PC-9 (cell line): ENCODE data around the gene THAP2. TPM values are rescaled to one million over a fixed set of nuclear protein-coding genes. Genes with fewer than 3 reads are reported as not detected.

Experiments used
- BruUV-seq: library from RNA; stranded (reverse); fragments of 400-500 nt; replicated peaks from 2 replicates; lab custom pipeline; 2021; lab: Mats Ljungman, UMichigan
- CTCF ChIA-PET: fragments of 300-600 bp; sonication (Branson Sonifier 250); formaldehyde crosslinking; loops from one replicate; lab custom pipeline; 2022; ENCODE audit warnings: antibody characterized with exemption; lab: Charles Lee
- POLR2A ChIA-PET: fragments of 300-600 bp; sonication (Branson Sonifier 250); formaldehyde crosslinking; loops from one replicate; lab custom pipeline; 2022; ENCODE audit warnings: antibody characterized with exemption; ENCODE audit not compliant: unreplicated experiment; lab: Charles Lee
- DNase-seq, 2 experiments: peaks; one replicate each; pipeline versions ENCODE4 v3.0.0 to v3.0.0-alpha.2; 2015 to 2022; ENCODE audit warnings: mixed read lengths in 1 of 2
- H2AFZ ChIP-seq: fragments of 200-600 bp; sonication (generic); 2 replicates; pipeline ENCODE4 v1.8.1; 2017; ENCODE audit warnings: antibody characterized with exemption
- H3F3A ChIP-seq: fragments of 200-600 bp; sonication (generic); 2 replicates; pipeline ENCODE4 v1.8.1; 2017; ENCODE audit warnings: antibody characterized with exemption, mild to moderate bottlenecking, low read depth; ENCODE audit not compliant: insufficient read depth
- H3K27ac ChIP-seq: fragments of 200-600 bp; sonication (generic); 2 replicates; pipeline ENCODE4 v1.6.1; 2016; ENCODE audit warnings: mixed run types
- H3K27me3 ChIP-seq: fragments of 200-600 bp; sonication (generic); 2 replicates; pipeline ENCODE4 v1.6.1; 2016; ENCODE audit warnings: low read depth, mixed run types; ENCODE audit not compliant: insufficient read depth
- H3K36me3 ChIP-seq: fragments of 200-600 bp; sonication (generic); 2 replicates; pipeline ENCODE4 v1.6.1; 2016; ENCODE audit warnings: low read depth, mixed run types
- H3K4me1 ChIP-seq: fragments of 200-600 bp; sonication (generic); replicated peaks from 2 replicates; pipeline ENCODE4 v1.6.1; 2016; ENCODE audit warnings: mixed run types; ENCODE audit not compliant: insufficient read depth
- H3K4me2 ChIP-seq: fragments of 200-600 bp; sonication (generic); 2 replicates; pipeline ENCODE4 v1.6.1; 2017; ENCODE audit warnings: mixed run types
- H3K4me3 ChIP-seq: fragments of 200-600 bp; sonication (generic); 2 replicates; pipeline ENCODE4 v1.6.1; 2016; ENCODE audit warnings: mixed run types
- H3K79me2 ChIP-seq: fragments of 200-600 bp; sonication (generic); 2 replicates; pipeline ENCODE4 v1.6.1; 2017; ENCODE audit warnings: low read depth, mixed run types
- H3K9me2 ChIP-seq: fragments of 200-600 bp; sonication (generic); 2 replicates; pipeline ENCODE4 v1.8.1; 2017; ENCODE audit warnings: mild to moderate bottlenecking; ENCODE audit not compliant: insufficient read depth
- H3K9me3 ChIP-seq: fragments of 200-600 bp; sonication (generic); 2 replicates; pipeline ENCODE4 v1.8.1; 2016; ENCODE audit warnings: low read depth; ENCODE audit not compliant: insufficient read depth
- H4K20me1 ChIP-seq: fragments of 200-600 bp; sonication (generic); 2 replicates; pipeline ENCODE4 v1.8.1; 2017; ENCODE audit not compliant: insufficient read depth
- EZH2 ChIP-seq: fragments of 200-600 bp; sonication (generic); IDR thresholded peaks from 2 replicates; pipeline ENCODE4 v1.8.0; 2017; ENCODE audit warnings: antibody characterized with exemption, low read depth
- intact Hi-C: fragments of 100-400 bp; cut with micrococcal nuclease; formaldehyde crosslinking; loops from one replicate; pipeline ENCODE4 v1.10.0; 2022; ENCODE audit not compliant: unreplicated experiment
- total RNA-seq: library from RNA; stranded (reverse); gene quantifications from 2 replicates; pipeline ENCODE4 v1.2.3, GENCODE V29; 2021
- TF ChIP-seq, protein P1 (sequence below): fragments of 200-600 bp; sonication (generic); conservative IDR thresholded peaks from 2 replicates; pipeline ENCODE4 v1.6.1; 2017; ENCODE audit warnings: mixed run types, antibody characterized with exemption, mild to moderate bottlenecking, moderate library complexity

THAP2 gene
- total RNA-seq, 1 experiment from 2014 or later = 7.0 TPM

DNA sequence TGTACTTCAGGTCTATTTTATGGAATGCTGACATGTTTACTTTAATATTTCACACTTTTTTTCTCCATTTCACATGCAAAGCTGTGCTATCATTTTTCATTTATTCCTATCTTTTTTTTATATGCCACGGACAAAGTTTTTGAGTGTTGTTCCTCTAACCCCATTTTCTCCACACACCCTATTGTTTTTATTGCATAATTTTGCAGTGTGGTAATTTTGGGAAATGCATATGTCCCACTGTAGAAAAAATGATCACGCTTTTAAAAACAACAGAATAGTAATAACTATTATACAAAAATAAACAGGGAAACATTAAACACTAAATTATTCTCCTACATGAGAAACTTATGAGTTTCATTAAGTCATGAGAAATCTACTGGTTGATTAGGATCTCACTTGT lies 14.7 kb upstream of the THAP2 start:
- H4K20me1 ChIP-seq = peaks cover 14% of the 10 kb centered on the region
- H3K4me2 ChIP-seq = no peak overlapping the region
- no peak for DNase-seq
- no peaks in the 10 kb centered on the region for H3K9me2 ChIP-seq
- H3K4me1 ChIP-seq = no peaks in the 10 kb centered on the region
- H3K79me2 ChIP-seq = peaks cover 41% of the 10 kb centered on the region
- no peak overlapping the region for H3K4me3 ChIP-seq
- H3K27me3 ChIP-seq = no peaks in the 10 kb centered on the region
- CTCF ChIA-PET = no interaction called here
- no peak overlapping the region for H3K27ac ChIP-seq
- H3F3A ChIP-seq = 0 out of 2 replicates have a peak, but pooled peaks cover 3% of the 10 kb centered on the region
- H3K36me3 ChIP-seq = peaks cover 56% of the 10 kb centered on the region
- POLR2A ChIA-PET = no interaction called here
- no peak overlapping the region for H2AFZ ChIP-seq
- TF ChIP-seq, protein P1, sequence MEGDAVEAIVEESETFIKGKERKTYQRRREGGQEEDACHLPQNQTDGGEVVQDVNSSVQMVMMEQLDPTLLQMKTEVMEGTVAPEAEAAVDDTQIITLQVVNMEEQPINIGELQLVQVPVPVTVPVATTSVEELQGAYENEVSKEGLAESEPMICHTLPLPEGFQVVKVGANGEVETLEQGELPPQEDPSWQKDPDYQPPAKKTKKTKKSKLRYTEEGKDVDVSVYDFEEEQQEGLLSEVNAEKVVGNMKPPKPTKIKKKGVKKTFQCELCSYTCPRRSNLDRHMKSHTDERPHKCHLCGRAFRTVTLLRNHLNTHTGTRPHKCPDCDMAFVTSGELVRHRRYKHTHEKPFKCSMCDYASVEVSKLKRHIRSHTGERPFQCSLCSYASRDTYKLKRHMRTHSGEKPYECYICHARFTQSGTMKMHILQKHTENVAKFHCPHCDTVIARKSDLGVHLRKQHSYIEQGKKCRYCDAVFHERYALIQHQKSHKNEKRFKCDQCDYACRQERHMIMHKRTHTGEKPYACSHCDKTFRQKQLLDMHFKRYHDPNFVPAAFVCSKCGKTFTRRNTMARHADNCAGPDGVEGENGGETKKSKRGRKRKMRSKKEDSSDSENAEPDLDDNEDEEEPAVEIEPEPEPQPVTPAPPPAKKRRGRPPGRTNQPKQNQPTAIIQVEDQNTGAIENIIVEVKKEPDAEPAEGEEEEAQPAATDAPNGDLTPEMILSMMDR = no peak
- no peak for TF ChIP-seq EZH2
- intact Hi-C loops = no loop called here
- no TSS peak for BruUV-seq
- H3K9me3 ChIP-seq = peaks cover 8% of the 10 kb centered on the region; the same call in 1 of the 2 replicates

DNA sequence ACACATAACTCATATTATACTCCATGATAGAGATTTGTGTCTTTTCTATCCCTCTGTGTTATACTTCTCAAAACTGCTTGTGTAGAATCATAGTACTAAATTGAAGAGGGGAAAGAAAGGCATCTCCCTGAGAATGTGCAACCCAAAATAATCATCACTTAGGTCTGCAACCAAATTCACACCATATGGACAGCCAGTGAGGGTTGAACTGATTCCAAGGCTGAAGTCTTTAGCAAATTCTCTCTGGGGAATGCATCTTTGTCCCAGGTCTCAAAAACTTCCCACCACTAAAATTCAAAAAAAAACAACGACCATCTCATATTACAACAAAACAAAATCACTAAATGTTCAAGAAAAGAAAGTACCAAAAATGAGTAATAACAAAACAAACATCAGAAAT lies 11.4 kb upstream of the THAP2 start:
- H2AFZ ChIP-seq = no peak overlapping the region
- peaks cover 14% of the 10 kb centered on the region for H4K20me1 ChIP-seq
- DNase-seq = no peak
- no peaks in the 10 kb centered on the region for H3K4me1 ChIP-seq
- POLR2A ChIA-PET = no interaction called here
- no peak overlapping the region for H3K4me2 ChIP-seq
- H3K36me3 ChIP-seq = peaks cover 60% of the 10 kb centered on the region
- CTCF ChIA-PET = no interaction called here
- H3K4me3 ChIP-seq = no peak overlapping the region
- TF ChIP-seq, protein P1 = no peak
- no peak for TF ChIP-seq EZH2
- intact Hi-C loops = no loop called here
- BruUV-seq = no TSS peak
- H3K27me3 ChIP-seq = no peaks in the 10 kb centered on the region
- H3K9me2 ChIP-seq = no peaks in the 10 kb centered on the region
- H3K27ac ChIP-seq = no peak overlapping the region
- H3K9me3 ChIP-seq = peaks cover 8% of the 10 kb centered on the region; the same call in 1 of the 2 replicates
- H3K79me2 ChIP-seq = peaks cover 69% of the 10 kb centered on the region
- 0 out of 2 replicates have a peak, but pooled peaks cover 3% of the 10 kb centered on the region for H3F3A ChIP-seq

DNA sequence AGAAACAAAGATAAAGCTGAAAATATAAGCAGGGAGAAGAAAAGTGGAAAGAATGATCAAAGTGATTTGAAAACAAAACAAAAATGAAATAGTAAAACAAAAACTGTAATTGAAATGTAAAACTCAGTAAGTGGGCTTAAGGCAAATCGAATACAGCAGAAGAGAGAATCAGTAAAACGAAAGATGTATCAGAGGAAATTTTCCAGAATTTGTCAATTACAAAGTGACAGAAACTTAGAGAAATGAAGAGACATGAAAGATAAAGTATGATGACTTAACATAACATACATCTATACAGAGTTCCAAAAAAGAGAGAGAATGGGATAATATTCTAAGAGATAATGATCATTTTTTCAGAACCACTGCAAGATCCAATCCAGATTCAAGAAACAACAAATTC lies 11.0 kb upstream of the THAP2 start:
- Histone ChIP-seq H3F3A (0 out of 2 replicates have a peak, but pooled peaks cover 3% of the 10 kb centered on the region), H3K79me2 (peaks cover 69% of the 10 kb centered on the region), H4K20me1 (peaks cover 14% of the 10 kb centered on the region), H3K36me3 (peaks cover 58% of the 10 kb centered on the region), H3K27ac (no peak overlapping the region), H3K4me1 (no peaks in the 10 kb centered on the region), H3K4me2 (no peak overlapping the region), H3K27me3 (no peaks in the 10 kb centered on the region), H2AFZ (no peak overlapping the region), H3K9me2 (no peaks in the 10 kb centered on the region), H3K9me3 (peaks cover 8% of the 10 kb centered on the region; the same call in 1 of the 2 replicates), H3K4me3 (no peak overlapping the region)
- ChIA-PET CTCF (no interaction called here), POLR2A (no interaction called here)
- TF ChIP-seq, protein P1 = no peak
- no peak for TF ChIP-seq EZH2
- no TSS peak for BruUV-seq
- intact Hi-C loops = no loop called here
- no peak for DNase-seq
